Peyer's patch (tissue), 4 donors: ENCODE measurements around the gene CPED1. TPM values are rescaled to one million over a fixed set of nuclear protein-coding genes. Genes with fewer than 3 reads are reported as not detected.
"Not testable (repeated sequence)": the region's sequence is repeated elsewhere in the genome, so short reads cannot be mapped to it uniquely, and the experiment has no call there.

ENCODE experiments used
- DNase-seq, 3 donors: peaks; one replicate each; pipeline ENCODE4 v3.0.0-alpha.2; 2017 to 2019
- H3K27ac ChIP-seq, 4 donors: fragments of 200-600 bp; sonication (generic); one replicate each; pipeline ENCODE4 v1.5.1; 2016 to 2019
- H3K27me3 ChIP-seq, 2 donors: fragments of 200-600 bp; sonication (generic); one replicate each; pipeline ENCODE4 v1.5.1; 2019
- H3K36me3 ChIP-seq, 3 donors: fragments of 200-600 bp; sonication (generic); one replicate each; pipeline ENCODE4 v1.5.1; 2016 to 2019
- H3K4me1 ChIP-seq, 4 donors: fragments of 200-600 bp; sonication (generic); one replicate each; pipeline ENCODE4 v1.5.1; 2016 to 2019
- H3K4me3 ChIP-seq, 4 donors: fragments of 200-600 bp; sonication (generic); 1 replicate in 3 of 4; 2 replicates in 1 of 4; pipeline ENCODE4 v1.5.1; 2016 to 2019; ENCODE audit warnings: mild to moderate bottlenecking in 1 of 4
- H3K9me3 ChIP-seq, 4 donors: fragments of 200-600 bp; sonication (generic); one replicate each; pipeline ENCODE4 v1.5.1; 2016 to 2019; ENCODE audit warnings: mild to moderate bottlenecking in 1 of 4
- CTCF ChIP-seq, 6 experiments: fragments of 450-650 bp in 4 of 6; fragments of 200-600 bp in 2 of 6; sonication (generic) in 1 of 6; IDR thresholded peaks; one replicate each; pipeline ENCODE4 v1.5.1; 2017 to 2019; ENCODE audit warnings: antibody characterized with exemption in 6 of 6, mild to moderate bottlenecking in 3 of 6, moderate library complexity in 1 of 6
- POLR2A ChIP-seq, 2 donors: fragments of 450-650 bp; IDR thresholded peaks; one replicate each; pipeline ENCODE4 v1.5.1; 2017; ENCODE audit warnings: antibody characterized with exemption in 2 of 2, mild to moderate bottlenecking in 2 of 2, moderate library complexity in 2 of 2
- total RNA-seq, 4 donors: library from RNA; depleted of rRNA; stranded (reverse); fragments of >200 nt; gene quantifications; one replicate each; pipeline ENCODE4 v1.1.0, GENCODE V29; 2016

The CPED1 gene
- total RNA-seq, 4 donors from 2014 or later, result 4.4 to 50.3 (median 8.5) TPM

DNA sequence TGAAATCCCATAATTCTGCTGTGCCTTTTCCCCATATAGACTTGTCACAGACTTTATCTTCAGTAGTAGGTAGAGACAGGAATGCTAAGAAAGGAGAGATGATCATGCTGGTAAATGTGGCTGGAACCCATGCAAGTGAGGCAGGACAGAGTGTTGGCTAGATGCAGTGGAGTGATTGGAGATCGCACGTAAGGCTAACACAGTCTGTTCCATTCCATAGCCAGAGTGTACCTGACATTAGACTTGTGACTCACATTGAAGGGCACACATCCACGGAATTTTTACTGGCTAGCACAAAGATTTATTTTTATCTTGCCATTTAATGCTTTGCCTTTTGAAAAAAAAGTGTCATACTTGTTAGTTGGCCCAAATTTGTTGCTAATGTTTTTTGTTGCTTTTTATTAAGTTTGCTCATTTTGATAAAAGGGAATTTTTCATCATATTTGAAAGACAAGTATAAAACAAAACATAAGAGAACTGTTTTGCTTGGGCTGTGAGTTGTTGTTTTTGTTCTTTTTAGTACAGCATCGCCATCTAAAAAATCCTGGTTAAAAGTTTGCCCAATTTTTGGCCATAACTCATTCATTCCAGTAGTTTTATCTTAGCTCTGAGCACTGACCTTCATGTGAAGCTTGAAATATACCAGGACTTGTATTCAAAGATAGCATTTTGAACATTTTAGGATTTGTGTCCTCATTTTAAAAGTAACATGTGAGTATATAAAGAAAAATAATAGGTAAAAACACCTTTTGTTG lies 81.0 kb downstream of the CPED1 start:
- Histone ChIP-seq H3K4me3 (no peak overlapping the region), H3K27ac (no peak overlapping the region), H3K4me1 (no peaks in the 10 kb centered on the region), H3K9me3 (no peaks in the 10 kb centered on the region), H3K27me3 (no peaks in the 10 kb centered on the region), H3K36me3 (no peaks in the 10 kb centered on the region)
- no peak for DNase-seq
- TF ChIP-seq CTCF (IDR thresholded peaks at IDR 0.05) (no peak), POLR2A (IDR thresholded peaks at IDR 0.05) (no peak)

DNA sequence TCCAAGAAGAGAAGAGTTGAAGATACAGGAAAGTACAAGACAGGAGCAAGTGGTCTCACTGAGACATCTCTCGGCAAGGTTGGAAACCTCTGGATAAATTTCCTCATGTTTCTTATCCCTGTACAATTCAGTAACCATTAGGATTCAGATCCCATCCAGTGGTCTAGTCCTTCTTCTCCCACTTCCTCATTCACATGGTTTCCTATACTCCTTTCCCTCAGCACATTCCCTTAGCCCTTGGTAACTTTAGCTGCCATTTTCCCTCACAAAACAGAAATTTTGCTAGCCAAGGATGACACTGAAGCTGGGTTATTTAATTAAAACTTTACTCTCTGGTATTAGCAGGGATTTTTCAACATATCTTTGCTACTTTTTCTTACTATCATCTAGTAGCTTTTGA lies 82.6 kb downstream of the CPED1 start:
- TF ChIP-seq POLR2A (IDR thresholded peaks at IDR 0.05), result no peak
- TF ChIP-seq CTCF (IDR thresholded peaks at IDR 0.05), result no peak
- no peaks in the 10 kb centered on the region for H3K4me1 ChIP-seq
- DNase-seq, result no peak
- H3K27ac ChIP-seq, result no peak overlapping the region
- no peak overlapping the region for H3K4me3 ChIP-seq
- H3K9me3 ChIP-seq, result no peaks in the 10 kb centered on the region
- H3K36me3 ChIP-seq, result no peaks in the 10 kb centered on the region
- H3K27me3 ChIP-seq, result no peaks in the 10 kb centered on the region

GRCh38 chr7:121071662-121072061 lies 83.2 kb downstream of the CPED1 start:
- Histone ChIP-seq H3K36me3 (no peaks in the 10 kb centered on the region), H3K27me3 (no peaks in the 10 kb centered on the region), H3K27ac (no peak overlapping the region), H3K9me3 (no peaks in the 10 kb centered on the region), H3K4me3 (no peak overlapping the region), H3K4me1 (no peaks in the 10 kb centered on the region)
- TF ChIP-seq POLR2A (IDR thresholded peaks at IDR 0.05) (no peak), CTCF (IDR thresholded peaks at IDR 0.05) (no peak)
- DNase-seq, result no peak

DNA sequence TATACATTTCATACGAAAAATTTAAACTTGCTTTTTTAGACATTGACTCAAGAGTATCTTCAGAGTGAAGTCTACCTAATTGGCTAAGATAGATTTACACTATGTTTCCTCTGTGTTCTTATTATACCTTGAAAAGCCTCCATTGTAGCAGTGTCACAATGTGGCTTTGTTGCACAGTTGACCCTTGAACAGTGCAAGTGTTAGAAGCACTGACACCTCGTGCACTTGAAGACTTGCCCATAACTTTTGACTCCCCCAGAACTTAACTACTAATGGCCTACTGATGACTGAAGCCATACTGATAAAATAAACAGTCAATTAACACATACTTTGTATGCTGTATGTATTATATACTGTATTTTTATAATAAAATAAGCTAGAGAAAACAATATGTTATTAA lies 84.3 kb downstream of the CPED1 start:
- no peak for TF ChIP-seq POLR2A (IDR thresholded peaks at IDR 0.05)
- no peak for TF ChIP-seq CTCF (IDR thresholded peaks at IDR 0.05)
- Histone ChIP-seq H3K27me3 (no peaks in the 10 kb centered on the region), H3K27ac (no peak overlapping the region), H3K4me1 (no peaks in the 10 kb centered on the region), H3K4me3 (no peak overlapping the region), H3K9me3 (no peaks in the 10 kb centered on the region), H3K36me3 (no peaks in the 10 kb centered on the region)
- no peak for DNase-seq

DNA sequence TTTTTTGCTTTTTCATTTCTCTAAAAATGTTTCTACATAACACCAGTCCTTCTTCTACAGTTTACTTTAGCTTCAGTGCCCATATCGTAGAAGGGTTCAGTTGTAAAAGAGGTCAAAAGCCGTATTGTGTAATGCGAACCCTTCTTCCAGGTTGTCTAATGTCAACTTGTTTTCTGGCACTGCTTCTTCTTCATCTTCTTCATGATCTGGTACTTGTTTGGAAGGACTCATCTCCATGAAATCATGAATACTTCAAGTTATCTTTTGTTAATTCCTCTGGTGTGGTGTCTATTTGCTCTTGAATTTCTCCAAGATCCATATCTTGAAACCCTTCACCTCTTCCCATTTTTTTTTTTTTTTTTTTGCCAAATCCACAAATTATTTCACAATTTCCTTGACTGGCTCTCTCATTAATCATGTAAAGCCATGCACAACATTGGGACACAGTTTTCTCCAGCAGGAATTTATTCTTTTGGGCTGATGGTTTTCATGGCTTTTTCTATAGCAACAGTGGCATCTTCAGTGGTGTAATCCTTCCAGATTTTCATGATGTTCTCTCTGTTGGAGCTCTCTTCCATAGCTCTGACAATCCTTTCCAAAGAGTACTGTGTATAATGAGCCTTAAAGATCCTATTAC lies 85.1 kb downstream of the CPED1 start:
- H3K36me3 ChIP-seq, result no peaks in the 10 kb centered on the region
- TF ChIP-seq CTCF (IDR thresholded peaks at IDR 0.05) (no peak), POLR2A (IDR thresholded peaks at IDR 0.05) (no peak)
- H3K9me3 ChIP-seq, result no peaks in the 10 kb centered on the region
- no peak for DNase-seq
- no peaks in the 10 kb centered on the region for H3K27me3 ChIP-seq
- H3K4me1 ChIP-seq, result no peaks in the 10 kb centered on the region
- no peak overlapping the region for H3K27ac ChIP-seq
- no peak overlapping the region for H3K4me3 ChIP-seq

- not testable (repeated sequence) for H3K9me3 ChIP-seq, H3K4me3 ChIP-seq, H3K36me3 ChIP-seq, H3K27me3 ChIP-seq, H3K27ac ChIP-seq, H3K4me1 ChIP-seq, DNase-seq
Observed at GRCh38 chr7:121075424-121075841, 86.9 kb downstream of the CPED1 start.
